ENCODE measurements around the gene PRAME.

PRAME gene

GRCh38 chr22:22578702-22579424 is 19.8 kb upstream of the PRAME start:
- no peaks in the 10 kb centered on the region for H3F3A ChIP-seq (ENCODE audit: low read depth)
- no peaks in the 10 kb centered on the region for H3K36me3 ChIP-seq (ENCODE audit: insufficient read depth, low read length)
- no peaks in the 10 kb centered on the region for H3K27me3 ChIP-seq (ENCODE audit: insufficient read depth, low read length, poor library complexity, severe bottlenecking)
- H3K4me1 ChIP-seq (ENCODE audit: insufficient read depth, low read length, poor library complexity, severe bottlenecking) = no peaks in the 10 kb centered on the region
- no peaks in the 10 kb centered on the region for H4K20me1 ChIP-seq (ENCODE audit: insufficient read depth, low read length, poor library complexity, severe bottlenecking)
- no peaks in the 10 kb centered on the region for H3K9me3 ChIP-seq (ENCODE audit: insufficient read depth, low read depth, low read length)
- TF ChIP-seq CTCF (conservative IDR thresholded peaks at IDR 0.05; ENCODE audit: low read length) = no peak
- no peak for TF ChIP-seq EZH2phosphoT487 (IDR thresholded peaks at IDR 0.05; ENCODE audit: borderline replicate concordance)
- H3K4me2 ChIP-seq (ENCODE audit: low read depth, low read length, poor library complexity, severe bottlenecking) = no peak overlapping the region
- no peak overlapping the region for H2AFZ ChIP-seq (ENCODE audit: low read length)
- no peaks in the 10 kb centered on the region for H3K9me2 ChIP-seq (replicated peaks; ENCODE audit: low read depth, low read length)
- H3K9ac ChIP-seq (ENCODE audit: low read depth, low read length, poor library complexity, severe bottlenecking) = no peak overlapping the region
- no peak overlapping the region for H3K4me3 ChIP-seq (ENCODE audit: low read length, poor library complexity, severe bottlenecking)
- H3K79me2 ChIP-seq (ENCODE audit: insufficient read depth, low read length) = no peaks in the 10 kb centered on the region

GRCh38 chr22:22576989-22577427 is 17.9 kb upstream of the PRAME start:
- Histone ChIP-seq H3K9me3 (ENCODE audit: insufficient read depth, low read depth, low read length) (no peaks in the 10 kb centered on the region), H3K9ac (ENCODE audit: low read depth, low read length, poor library complexity, severe bottlenecking) (no peak overlapping the region), H3K9me2 (replicated peaks; ENCODE audit: low read depth, low read length) (no peaks in the 10 kb centered on the region), H3K4me2 (ENCODE audit: low read depth, low read length, poor library complexity, severe bottlenecking) (no peak overlapping the region), H3K4me1 (ENCODE audit: insufficient read depth, low read length, poor library complexity, severe bottlenecking) (no peaks in the 10 kb centered on the region), H3K79me2 (ENCODE audit: insufficient read depth, low read length) (no peaks in the 10 kb centered on the region), H3K36me3 (ENCODE audit: insufficient read depth, low read length) (no peaks in the 10 kb centered on the region), H3K4me3 (ENCODE audit: low read length, poor library complexity, severe bottlenecking) (no peak overlapping the region), H2AFZ (ENCODE audit: low read length) (0 out of 2 replicates have a peak overlapping the region, but pooled peaks have one; percentile 35), H3F3A (ENCODE audit: low read depth) (no peaks in the 10 kb centered on the region), H3K27me3 (ENCODE audit: insufficient read depth, low read length, poor library complexity, severe bottlenecking) (no peaks in the 10 kb centered on the region), H4K20me1 (ENCODE audit: insufficient read depth, low read length, poor library complexity, severe bottlenecking) (no peaks in the 10 kb centered on the region)
- TF ChIP-seq CTCF (conservative IDR thresholded peaks at IDR 0.05; ENCODE audit: low read length) = no peak

GRCh38 chr22:22576244-22576988 is 17.4 kb upstream of the PRAME start:
- H4K20me1 ChIP-seq (ENCODE audit: insufficient read depth, low read length, poor library complexity, severe bottlenecking) = no peaks in the 10 kb centered on the region
- no peaks in the 10 kb centered on the region for H3F3A ChIP-seq (ENCODE audit: low read depth)
- no peaks in the 10 kb centered on the region for H3K4me1 ChIP-seq (ENCODE audit: insufficient read depth, low read length, poor library complexity, severe bottlenecking)
- no peaks in the 10 kb centered on the region for H3K79me2 ChIP-seq (ENCODE audit: insufficient read depth, low read length)
- no peak overlapping the region for H3K9ac ChIP-seq (ENCODE audit: low read depth, low read length, poor library complexity, severe bottlenecking)
- H2AFZ ChIP-seq (ENCODE audit: low read length) = no peak overlapping the region
- H3K27me3 ChIP-seq (ENCODE audit: insufficient read depth, low read length, poor library complexity, severe bottlenecking) = no peaks in the 10 kb centered on the region
- no peaks in the 10 kb centered on the region for H3K9me2 ChIP-seq (replicated peaks; ENCODE audit: low read depth, low read length)
- no peak overlapping the region for H3K4me3 ChIP-seq (ENCODE audit: low read length, poor library complexity, severe bottlenecking)
- no peaks in the 10 kb centered on the region for H3K36me3 ChIP-seq (ENCODE audit: insufficient read depth, low read length)
- no peak for TF ChIP-seq EZH2phosphoT487 (IDR thresholded peaks at IDR 0.05; ENCODE audit: borderline replicate concordance)
- peak; percentile 89 for TF ChIP-seq CTCF (conservative IDR thresholded peaks at IDR 0.05; ENCODE audit: low read length)
- H3K9me3 ChIP-seq (ENCODE audit: insufficient read depth, low read depth, low read length) = no peaks in the 10 kb centered on the region
- H3K4me2 ChIP-seq (ENCODE audit: low read depth, low read length, poor library complexity, severe bottlenecking) = no peak overlapping the region
